Nephron progenitor cell (in vitro differentiated cells): ENCODE results near the gene MEIKIN.

ENCODE experiments used
- DNase-seq: peaks from one replicate; pipeline ENCODE4 v3.0.0; 2021
- H3K27ac Mint-ChIP-seq: 2 replicates; pipeline ENCODE4 v1.8.0; 2021; ENCODE audit warnings: mild to moderate bottlenecking, moderate library complexity, mixed read lengths
- H3K27me3 Mint-ChIP-seq: 2 replicates; pipeline ENCODE4 v1.8.0; 2021; ENCODE audit warnings: mild to moderate bottlenecking, low read depth, mixed read lengths; ENCODE audit not compliant: poor library complexity
- H3K36me3 Mint-ChIP-seq: 2 replicates; pipeline ENCODE4 v1.8.0; 2021; ENCODE audit warnings: low read depth, mixed read lengths
- H3K4me1 Mint-ChIP-seq: 2 replicates; pipeline ENCODE4 v1.8.0; 2021; ENCODE audit warnings: mixed read lengths
- H3K4me3 Mint-ChIP-seq: 2 replicates; pipeline ENCODE4 v1.8.0; 2021; ENCODE audit warnings: mild to moderate bottlenecking, moderate library complexity, mixed read lengths
- H3K9me3 Mint-ChIP-seq: 2 replicates; pipeline ENCODE4 v1.8.0; 2021; ENCODE audit warnings: mild to moderate bottlenecking, moderate library complexity, mixed read lengths
- TF ChIP-seq, protein P1 (sequence below): fragments of 200-600 bp; sonication (generic); IDR thresholded peaks from 2 replicates; pipeline ENCODE4 v1.5.0; 2021; ENCODE audit warnings: antibody characterized with exemption

The MEIKIN gene

DNA sequence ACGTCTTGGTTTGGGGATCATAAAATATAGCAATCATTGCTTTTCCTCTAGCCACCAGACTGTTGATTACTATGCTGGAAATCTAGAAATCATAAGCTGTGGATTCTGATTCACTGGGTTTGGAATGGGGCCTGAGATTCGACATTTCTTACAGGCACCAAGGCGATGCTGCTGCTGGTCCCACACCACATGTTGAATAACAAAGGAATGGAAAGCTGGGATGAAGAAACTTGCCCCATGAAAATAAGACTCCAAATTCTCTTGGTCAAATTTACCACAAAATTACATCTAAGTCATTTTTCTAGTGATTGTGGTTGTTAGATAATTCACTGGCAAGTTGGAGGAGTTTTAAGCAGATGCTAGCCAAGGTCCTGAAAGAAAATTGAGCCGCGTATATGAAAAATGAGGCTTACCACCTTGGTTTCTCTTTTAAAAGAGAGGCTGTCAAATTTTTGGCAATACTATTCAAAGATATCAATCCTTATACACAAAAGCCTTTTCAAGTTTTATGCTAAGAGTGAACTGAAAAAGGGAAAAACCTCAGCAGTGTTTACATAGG is 23.0 kb upstream of the MEIKIN start:
- Mint-ChIP-seq H3K4me3 (no peak overlapping the region), H3K27me3 (peaks cover 8% of the 10 kb centered on the region), H3K4me1 (no peaks in the 10 kb centered on the region), H3K27ac (no peak overlapping the region), H3K36me3 (no peaks in the 10 kb centered on the region), H3K9me3 (no peaks in the 10 kb centered on the region)
- TF ChIP-seq, protein P1, sequence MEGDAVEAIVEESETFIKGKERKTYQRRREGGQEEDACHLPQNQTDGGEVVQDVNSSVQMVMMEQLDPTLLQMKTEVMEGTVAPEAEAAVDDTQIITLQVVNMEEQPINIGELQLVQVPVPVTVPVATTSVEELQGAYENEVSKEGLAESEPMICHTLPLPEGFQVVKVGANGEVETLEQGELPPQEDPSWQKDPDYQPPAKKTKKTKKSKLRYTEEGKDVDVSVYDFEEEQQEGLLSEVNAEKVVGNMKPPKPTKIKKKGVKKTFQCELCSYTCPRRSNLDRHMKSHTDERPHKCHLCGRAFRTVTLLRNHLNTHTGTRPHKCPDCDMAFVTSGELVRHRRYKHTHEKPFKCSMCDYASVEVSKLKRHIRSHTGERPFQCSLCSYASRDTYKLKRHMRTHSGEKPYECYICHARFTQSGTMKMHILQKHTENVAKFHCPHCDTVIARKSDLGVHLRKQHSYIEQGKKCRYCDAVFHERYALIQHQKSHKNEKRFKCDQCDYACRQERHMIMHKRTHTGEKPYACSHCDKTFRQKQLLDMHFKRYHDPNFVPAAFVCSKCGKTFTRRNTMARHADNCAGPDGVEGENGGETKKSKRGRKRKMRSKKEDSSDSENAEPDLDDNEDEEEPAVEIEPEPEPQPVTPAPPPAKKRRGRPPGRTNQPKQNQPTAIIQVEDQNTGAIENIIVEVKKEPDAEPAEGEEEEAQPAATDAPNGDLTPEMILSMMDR, result no peak
- DNase-seq, result no peak

DNA sequence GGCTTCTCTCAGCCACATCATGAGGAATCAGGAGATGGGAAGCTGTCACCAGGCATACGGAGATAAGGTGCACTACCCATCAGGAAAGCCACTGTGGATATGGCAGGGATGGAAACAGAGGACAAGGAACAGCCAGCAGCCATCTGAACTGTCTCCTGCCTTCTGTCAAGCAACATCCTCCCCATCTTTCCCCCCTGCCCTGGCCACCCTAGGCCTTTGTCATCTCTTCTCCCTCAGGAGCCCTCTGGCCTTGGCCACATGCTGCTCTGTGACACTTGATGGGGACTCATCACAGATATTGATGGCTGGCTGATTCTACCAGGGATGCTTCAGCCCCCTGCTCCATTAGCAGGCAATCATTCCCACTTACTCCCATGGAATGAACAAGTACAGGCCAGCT is 21.1 kb upstream of the MEIKIN start:
- Mint-ChIP-seq H3K4me3 (no peak overlapping the region), H3K4me1 (no peaks in the 10 kb centered on the region), H3K36me3 (no peaks in the 10 kb centered on the region), H3K27ac (no peak overlapping the region), H3K27me3 (peaks cover 9% of the 10 kb centered on the region), H3K9me3 (no peaks in the 10 kb centered on the region)
- TF ChIP-seq, protein P1, result no peak
- DNase-seq, result no peak

- Mint-ChIP-seq H3K9me3 (no peaks in the 10 kb centered on the region), H3K4me1 (no peaks in the 10 kb centered on the region), H3K27ac (no peak overlapping the region), H3K36me3 (no peaks in the 10 kb centered on the region), H3K27me3 (peaks cover 9% of the 10 kb centered on the region), H3K4me3 (no peak overlapping the region)
- DNase-seq, result no peak
- TF ChIP-seq, protein P1, result no peak
These were observed 20.5 kb upstream of the MEIKIN start for GRCh38 chr5:131965826-131966415.

- DNase-seq, result no peak
- Mint-ChIP-seq H3K27ac (peak overlapping the region; percentile 29), H3K9me3 (no peaks in the 10 kb centered on the region), H3K4me1 (peaks cover 17% of the 10 kb centered on the region), H3K4me3 (no peak overlapping the region), H3K27me3 (peaks cover 4% of the 10 kb centered on the region), H3K36me3 (no peaks in the 10 kb centered on the region)
- TF ChIP-seq, protein P1, result no peak
These were observed 14.4 kb upstream of the MEIKIN start for GRCh38 chr5:131959906-131960305.

GRCh38 chr5:131959136-131959535 is 13.7 kb upstream of the MEIKIN start:
- Mint-ChIP-seq H3K27ac (no peak overlapping the region), H3K27me3 (peaks cover 4% of the 10 kb centered on the region), H3K9me3 (no peaks in the 10 kb centered on the region), H3K4me3 (no peak overlapping the region), H3K36me3 (no peaks in the 10 kb centered on the region), H3K4me1 (peaks cover 17% of the 10 kb centered on the region)
- DNase-seq, result no peak
- TF ChIP-seq, protein P1, result no peak
